Measurements from ENCODE around the gene OGFOD3.

The OGFOD3 gene

DNA sequence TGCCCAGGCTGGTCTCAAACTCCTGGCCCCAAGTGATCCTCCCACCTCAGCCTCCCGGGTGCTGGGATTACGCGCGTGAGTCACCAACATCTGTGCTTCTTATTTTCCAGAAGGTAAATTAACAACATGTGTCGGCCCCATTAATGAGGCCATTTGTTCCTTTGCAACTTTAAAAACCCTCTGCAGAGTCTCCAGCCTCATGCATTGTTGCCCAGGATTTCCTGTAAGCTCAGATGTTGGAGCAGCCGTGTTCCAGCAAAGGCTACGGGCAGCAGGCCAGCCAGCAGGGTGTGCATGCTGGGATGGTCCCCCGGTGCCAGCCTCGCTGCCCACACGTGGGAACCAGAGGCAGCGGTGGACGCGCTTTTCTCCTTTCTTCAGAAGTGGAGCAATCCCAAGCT is 19.3 kb downstream of the OGFOD3 start:
- Histone ChIP-seq H3K9me3 (replicated peaks; ENCODE audit: low read length) (no peaks in the 10 kb centered on the region), H3K36me3 (ENCODE audit: insufficient read depth, low read length) (no peaks in the 10 kb centered on the region), H3K4me3 (ENCODE audit: low read length) (no peak overlapping the region), H3K27me3 (ENCODE audit: control insufficient read depth, insufficient read depth, low read length) (no peaks in the 10 kb centered on the region), H3K4me2 (ENCODE audit: low read length) (peak overlapping the region; percentile 59), H3K4me1 (ENCODE audit: control insufficient read depth, insufficient read depth, low read length) (peaks cover 45% of the 10 kb centered on the region), H3K9ac (ENCODE audit: low read depth, low read length) (no peak overlapping the region)

DNA sequence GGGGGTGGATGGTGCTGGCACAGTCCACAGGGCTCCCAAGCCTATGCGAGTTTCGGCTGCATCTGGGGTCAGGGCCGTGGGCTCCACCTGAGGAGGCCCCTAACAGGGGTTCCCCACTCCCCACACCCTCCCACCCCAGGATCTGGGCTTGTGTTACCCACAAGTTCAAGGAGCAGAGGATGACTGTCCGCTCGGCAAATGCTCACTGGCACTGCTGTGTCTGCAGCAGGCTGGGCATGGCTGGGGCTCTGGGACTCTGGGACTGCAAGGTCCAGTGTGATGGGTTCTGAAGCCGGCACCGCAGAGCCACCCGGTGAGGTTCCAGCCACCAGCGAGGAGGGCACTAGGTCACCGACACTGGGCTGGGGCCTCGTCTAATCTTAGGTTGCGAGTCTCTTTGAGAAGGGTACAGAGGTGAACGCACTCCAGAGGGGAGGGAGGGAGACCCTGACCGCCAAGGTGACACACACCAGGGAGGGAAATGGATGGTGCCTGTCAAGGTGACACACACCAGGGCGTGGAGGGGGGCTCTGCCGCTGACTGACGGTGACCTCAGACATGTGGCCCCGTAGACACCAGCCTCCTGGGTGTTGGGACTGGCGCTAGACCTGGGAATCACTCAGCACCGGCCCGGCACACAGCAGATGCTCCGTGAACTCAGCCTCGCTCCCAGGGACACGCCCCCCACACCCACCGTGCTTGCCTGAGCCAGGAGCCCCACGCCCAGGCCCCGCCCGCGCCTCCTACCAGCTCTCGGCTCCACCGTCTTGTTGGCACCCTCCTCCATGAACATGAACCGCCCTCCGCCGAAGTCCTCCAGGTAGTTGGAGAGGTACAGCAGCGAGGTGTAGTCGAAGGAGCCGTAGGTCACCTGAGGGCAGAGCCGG is 20.7 kb downstream of the OGFOD3 start:
- Histone ChIP-seq H3K27me3 (ENCODE audit: control insufficient read depth, insufficient read depth, low read length) (no peaks in the 10 kb centered on the region), H3K9ac (ENCODE audit: low read depth, low read length) (no peak overlapping the region), H3K9me3 (replicated peaks; ENCODE audit: low read length) (no peaks in the 10 kb centered on the region), H3K36me3 (ENCODE audit: insufficient read depth, low read length) (peaks cover 6% of the 10 kb centered on the region), H3K4me2 (ENCODE audit: low read length) (peak overlapping the region; percentile 6), H3K4me1 (ENCODE audit: control insufficient read depth, insufficient read depth, low read length) (peaks cover 45% of the 10 kb centered on the region), H3K4me3 (ENCODE audit: low read length) (no peak overlapping the region)

DNA sequence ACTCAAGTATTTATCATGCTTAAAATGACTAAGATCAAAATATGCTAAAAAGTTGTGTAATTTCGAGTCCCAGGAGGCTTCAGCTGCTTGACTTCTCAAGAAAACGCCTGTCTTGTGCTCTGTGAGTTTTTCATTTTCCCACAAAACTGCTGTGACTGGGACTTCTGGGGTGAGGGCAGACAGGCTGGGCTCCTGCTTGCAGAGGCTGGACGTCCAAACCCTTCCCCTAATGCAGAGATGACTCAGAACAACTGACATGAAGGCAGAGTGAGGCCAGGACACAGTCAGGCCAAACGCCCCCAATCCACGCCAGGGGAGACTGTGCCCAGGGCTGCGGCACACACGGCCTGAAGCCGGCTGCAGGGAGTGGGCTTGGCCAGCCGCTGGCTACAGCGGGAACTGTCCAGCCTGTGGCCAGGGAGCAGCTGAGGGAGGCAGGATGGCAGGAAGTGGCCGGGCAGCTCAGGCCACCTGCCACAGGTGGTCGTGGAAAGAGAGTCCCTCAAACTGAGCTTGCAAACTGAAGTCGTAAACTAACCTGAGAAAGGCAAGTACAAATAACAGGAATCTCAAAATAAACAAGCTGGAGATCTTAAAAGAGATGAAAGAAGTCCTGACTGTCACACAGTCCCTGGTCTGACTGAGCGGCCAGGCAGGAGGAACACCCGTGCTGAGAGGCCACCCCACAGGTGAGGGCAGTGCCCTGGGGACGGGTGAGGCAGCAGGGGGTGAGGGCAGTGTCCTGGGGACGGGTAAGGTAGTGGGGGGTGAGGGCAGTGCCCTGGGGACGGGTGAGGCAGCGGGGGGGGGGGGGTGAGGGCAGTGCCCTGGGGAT is 21.6 kb downstream of the OGFOD3 start:
- Histone ChIP-seq H3K27me3 (ENCODE audit: control insufficient read depth, insufficient read depth, low read length) (no peaks in the 10 kb centered on the region), H3K4me3 (ENCODE audit: low read length) (peak overlapping the region; percentile 5), H3K4me1 (ENCODE audit: control insufficient read depth, insufficient read depth, low read length) (peaks cover 45% of the 10 kb centered on the region), H3K36me3 (ENCODE audit: insufficient read depth, low read length) (peaks cover 6% of the 10 kb centered on the region), H3K4me2 (ENCODE audit: low read length) (peak overlapping the region; percentile 67), H3K9ac (ENCODE audit: low read depth, low read length) (peak overlapping the region; percentile 52), H3K9me3 (replicated peaks; ENCODE audit: low read length) (no peaks in the 10 kb centered on the region)

DNA sequence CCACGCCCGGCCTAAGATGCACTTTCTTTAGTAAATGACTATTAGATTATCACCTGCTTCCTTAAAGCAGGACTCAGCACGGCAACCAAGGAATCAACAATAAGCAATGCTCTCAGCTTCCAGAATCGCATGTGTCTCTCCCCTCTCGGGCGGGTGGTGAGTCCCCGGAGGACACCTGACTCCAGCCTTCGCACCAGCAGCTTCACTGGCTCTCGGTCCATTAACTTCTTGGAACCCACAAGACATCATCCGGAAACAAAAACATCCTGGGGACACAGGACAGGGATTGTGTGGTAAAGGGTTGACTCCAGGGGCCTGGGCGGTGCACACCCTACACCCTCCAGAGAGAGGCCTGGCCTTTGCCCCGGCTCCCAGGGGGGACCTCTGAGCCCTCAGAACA is 24.1 kb downstream of the OGFOD3 start:
- H3K9me3 ChIP-seq (replicated peaks; ENCODE audit: low read length) = no peaks in the 10 kb centered on the region
- H3K4me3 ChIP-seq (ENCODE audit: low read length) = no peak overlapping the region
- no peaks in the 10 kb centered on the region for H3K27me3 ChIP-seq (ENCODE audit: control insufficient read depth, insufficient read depth, low read length)
- no peak overlapping the region for H3K4me2 ChIP-seq (ENCODE audit: low read length)
- H3K36me3 ChIP-seq (ENCODE audit: insufficient read depth, low read length) = peaks cover 6% of the 10 kb centered on the region
- no peak overlapping the region for H3K9ac ChIP-seq (ENCODE audit: low read depth, low read length)
- H3K4me1 ChIP-seq (ENCODE audit: control insufficient read depth, insufficient read depth, low read length) = peaks cover 28% of the 10 kb centered on the region

DNA sequence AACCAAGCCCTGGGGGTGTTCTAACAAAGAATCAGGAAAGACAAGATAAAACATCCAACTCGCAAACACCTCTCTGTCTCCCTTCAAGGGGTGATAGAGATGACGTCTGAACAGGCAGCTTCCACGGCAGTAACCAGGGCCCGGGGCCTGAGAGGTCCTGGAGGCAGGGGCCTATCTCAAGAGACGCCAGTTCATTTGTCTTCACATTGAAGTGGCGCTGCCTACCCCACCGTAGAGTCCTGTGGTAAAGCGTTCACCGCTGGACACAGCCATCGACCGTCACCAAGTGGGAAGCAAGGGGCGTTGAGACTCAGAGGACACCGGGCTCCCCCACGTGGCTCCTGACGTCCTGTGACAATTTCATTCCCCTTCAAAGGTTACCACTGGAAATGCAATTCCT is 25.4 kb downstream of the OGFOD3 start:
- Histone ChIP-seq H3K4me1 (ENCODE audit: control insufficient read depth, insufficient read depth, low read length) (peaks cover 22% of the 10 kb centered on the region), H3K27me3 (ENCODE audit: control insufficient read depth, insufficient read depth, low read length) (peaks cover 4% of the 10 kb centered on the region), H3K36me3 (ENCODE audit: insufficient read depth, low read length) (peaks cover 6% of the 10 kb centered on the region), H3K4me3 (ENCODE audit: low read length) (no peak overlapping the region), H3K4me2 (ENCODE audit: low read length) (no peak overlapping the region), H3K9ac (ENCODE audit: low read depth, low read length) (no peak overlapping the region), H3K9me3 (replicated peaks; ENCODE audit: low read length) (no peaks in the 10 kb centered on the region)

DNA sequence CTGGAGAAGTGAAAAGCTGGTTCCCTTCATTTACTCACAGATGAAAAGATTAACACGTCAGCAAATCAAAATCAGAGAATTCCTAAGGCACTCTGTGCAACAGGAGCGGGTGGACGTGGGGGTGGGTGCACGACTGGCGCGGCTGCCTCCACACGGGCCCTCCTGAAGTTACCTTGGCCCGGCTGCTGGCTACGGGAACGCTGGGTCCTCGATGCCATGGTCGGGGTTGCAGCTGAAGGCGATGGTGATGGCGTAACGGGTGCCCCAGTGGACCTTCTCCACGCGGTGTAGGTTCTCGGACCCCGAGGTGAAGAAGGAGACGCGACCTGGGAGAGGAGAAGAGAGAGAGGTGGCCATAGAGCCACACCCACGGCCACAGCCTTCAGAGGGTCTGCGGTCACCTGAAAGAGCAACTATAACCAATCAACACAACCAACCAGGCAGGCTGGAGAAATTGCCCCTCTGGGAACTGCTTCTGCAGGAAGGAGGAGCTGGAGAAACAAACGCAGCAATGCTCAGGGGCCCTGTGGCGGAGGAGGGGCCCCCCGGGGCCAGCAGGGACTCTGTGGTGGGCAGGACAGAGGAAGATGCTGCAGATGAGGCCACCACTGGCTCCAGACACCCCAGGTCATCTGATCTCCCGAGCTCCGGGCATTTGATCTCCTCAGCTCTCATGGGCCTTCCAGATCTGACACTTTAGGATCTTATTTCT is 26.0 kb downstream of the OGFOD3 start:
- Histone ChIP-seq H3K4me1 (ENCODE audit: control insufficient read depth, insufficient read depth, low read length) (peaks cover 17% of the 10 kb centered on the region), H3K9me3 (replicated peaks; ENCODE audit: low read length) (no peaks in the 10 kb centered on the region), H3K9ac (ENCODE audit: low read depth, low read length) (no peak overlapping the region), H3K27me3 (ENCODE audit: control insufficient read depth, insufficient read depth, low read length) (peaks cover 10% of the 10 kb centered on the region), H3K4me2 (ENCODE audit: low read length) (no peak overlapping the region), H3K36me3 (ENCODE audit: insufficient read depth, low read length) (peaks cover 6% of the 10 kb centered on the region), H3K4me3 (ENCODE audit: low read length) (no peak overlapping the region)

DNA sequence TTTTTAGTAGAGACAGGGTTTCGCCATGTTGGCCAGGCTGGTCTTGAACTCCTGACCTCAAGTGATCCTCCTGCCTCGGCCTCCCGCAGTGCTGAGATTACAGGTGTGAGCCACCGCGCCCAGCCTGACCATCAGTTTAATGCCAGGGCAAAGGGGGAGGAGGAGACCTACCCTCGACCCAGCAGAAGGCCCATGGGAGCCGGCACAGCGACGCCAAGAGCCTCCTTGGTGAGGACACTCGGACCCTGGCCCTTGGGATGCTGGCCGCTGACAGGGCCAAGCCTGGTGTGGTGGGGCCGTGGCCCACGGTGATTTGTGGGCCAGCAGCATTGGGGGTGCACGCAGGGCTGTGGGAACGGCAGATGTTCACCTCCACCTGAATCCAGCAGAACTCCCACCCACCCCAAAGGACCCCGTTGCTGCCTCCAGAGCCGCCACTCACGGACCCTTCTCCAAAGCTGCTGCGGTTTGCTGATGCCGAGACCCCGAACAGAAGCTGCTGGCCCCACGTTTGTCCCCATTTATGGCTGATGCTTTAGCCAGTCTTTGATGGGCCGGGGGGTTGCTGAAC is 26.8 kb downstream of the OGFOD3 start:
- Histone ChIP-seq H3K9ac (ENCODE audit: low read depth, low read length) (no peak overlapping the region), H3K36me3 (ENCODE audit: insufficient read depth, low read length) (peaks cover 6% of the 10 kb centered on the region), H3K4me2 (ENCODE audit: low read length) (no peak overlapping the region), H3K27me3 (ENCODE audit: control insufficient read depth, insufficient read depth, low read length) (peaks cover 18% of the 10 kb centered on the region), H3K4me1 (ENCODE audit: control insufficient read depth, insufficient read depth, low read length) (peaks cover 9% of the 10 kb centered on the region), H3K9me3 (replicated peaks; ENCODE audit: low read length) (no peaks in the 10 kb centered on the region), H3K4me3 (ENCODE audit: low read length) (no peak overlapping the region)

DNA sequence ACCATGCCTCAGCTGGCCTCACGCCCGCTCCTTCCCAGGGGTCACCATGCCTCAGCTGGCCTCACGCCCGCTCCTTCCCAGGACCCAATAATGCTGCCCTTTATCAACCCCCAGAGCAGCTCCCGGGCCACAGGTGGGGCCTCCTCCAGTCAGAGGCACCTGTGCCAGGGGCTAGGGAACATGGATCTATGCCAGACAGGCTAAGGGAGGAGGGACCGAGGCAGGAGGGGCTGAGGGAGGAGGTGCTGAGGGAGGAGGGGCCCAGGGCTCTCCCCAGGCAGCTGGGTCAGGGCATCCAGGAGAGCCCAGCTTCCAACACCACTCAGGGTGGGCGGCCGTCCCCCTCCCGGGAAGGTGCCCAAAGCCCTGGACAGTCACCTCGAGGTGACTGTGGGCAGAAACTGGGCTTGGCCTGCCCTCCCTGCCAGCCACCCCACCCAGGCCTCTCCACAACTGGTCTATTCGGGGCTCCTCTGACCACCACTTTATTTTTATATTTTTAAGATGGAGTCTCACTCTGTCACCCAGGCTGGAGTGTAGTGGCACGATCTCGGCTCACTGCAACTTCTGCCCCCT is 27.4 kb downstream of the OGFOD3 start:
- Histone ChIP-seq H3K36me3 (ENCODE audit: insufficient read depth, low read length) (peaks cover 6% of the 10 kb centered on the region), H3K4me2 (ENCODE audit: low read length) (no peak overlapping the region), H3K9me3 (replicated peaks; ENCODE audit: low read length) (no peaks in the 10 kb centered on the region), H3K4me3 (ENCODE audit: low read length) (no peak overlapping the region), H3K9ac (ENCODE audit: low read depth, low read length) (no peak overlapping the region), H3K27me3 (ENCODE audit: control insufficient read depth, insufficient read depth, low read length) (peaks cover 24% of the 10 kb centered on the region), H3K4me1 (ENCODE audit: control insufficient read depth, insufficient read depth, low read length) (peaks cover 5% of the 10 kb centered on the region)

DNA sequence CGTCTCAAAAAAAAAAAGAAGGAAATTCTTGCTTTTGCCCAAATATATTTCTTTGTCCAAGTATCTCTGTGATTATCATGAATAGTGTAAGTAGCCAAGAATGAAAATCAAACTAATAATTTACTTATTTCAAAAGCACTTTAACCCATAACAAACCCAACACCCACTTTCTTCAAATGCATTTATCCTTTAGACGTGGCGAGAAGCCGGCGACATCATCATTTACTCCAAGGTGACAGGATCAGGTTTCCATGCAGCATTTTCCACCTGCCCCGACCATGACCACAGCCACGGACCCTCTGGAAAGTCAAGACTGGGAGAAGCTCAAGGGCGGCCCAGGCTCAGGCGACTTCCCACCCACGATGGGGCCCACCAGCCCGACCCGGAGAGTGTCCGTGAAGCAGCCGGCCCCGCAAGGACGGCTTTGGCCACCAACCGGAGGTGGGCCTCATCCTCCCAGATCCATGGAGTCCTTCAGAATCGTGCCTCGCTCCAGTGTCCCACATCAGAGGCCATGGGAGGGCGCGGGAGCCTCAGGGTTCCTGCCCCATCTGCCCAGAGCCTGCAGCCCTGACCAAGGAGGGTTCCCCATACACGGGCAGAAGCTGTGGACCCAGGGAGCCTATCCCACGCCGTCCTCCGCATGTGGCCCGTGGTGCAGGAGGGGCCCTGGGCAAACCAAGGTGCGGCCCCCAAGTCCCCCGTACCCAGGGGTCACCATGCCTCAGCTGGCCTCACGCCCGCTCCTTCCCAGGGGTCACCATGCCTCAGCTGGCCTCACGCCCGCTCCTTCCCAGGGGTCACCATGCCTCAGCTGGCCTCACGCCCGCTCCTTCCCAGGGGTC is 28.1 kb downstream of the OGFOD3 start:
- Histone ChIP-seq H3K9me3 (replicated peaks; ENCODE audit: low read length) (no peaks in the 10 kb centered on the region), H3K27me3 (ENCODE audit: control insufficient read depth, insufficient read depth, low read length) (peaks cover 30% of the 10 kb centered on the region), H3K4me1 (ENCODE audit: control insufficient read depth, insufficient read depth, low read length) (peaks cover 5% of the 10 kb centered on the region), H3K36me3 (ENCODE audit: insufficient read depth, low read length) (peaks cover 6% of the 10 kb centered on the region), H3K9ac (ENCODE audit: low read depth, low read length) (no peak overlapping the region), H3K4me2 (ENCODE audit: low read length) (no peak overlapping the region), H3K4me3 (ENCODE audit: low read length) (no peak overlapping the region)

DNA sequence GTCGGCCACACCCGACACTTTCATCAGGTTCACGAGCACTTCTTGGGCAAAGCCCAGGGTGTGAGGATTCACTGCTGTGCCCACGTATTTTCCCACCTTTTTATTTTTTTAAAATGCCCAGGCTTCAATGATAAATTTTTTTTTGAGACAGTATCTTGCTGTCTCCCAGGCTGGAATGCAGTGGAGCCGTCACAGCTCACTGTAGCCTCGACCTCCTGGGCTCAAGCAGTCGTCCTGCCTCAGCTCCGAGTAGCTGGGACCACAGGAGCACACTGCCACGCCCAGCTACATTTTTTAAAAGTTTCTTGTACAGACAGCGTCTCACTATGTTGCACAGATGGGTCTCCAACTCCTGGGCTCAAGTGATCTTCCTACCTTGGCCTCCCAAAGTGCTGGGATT is 29.0 kb downstream of the OGFOD3 start:
- Histone ChIP-seq H3K27me3 (ENCODE audit: control insufficient read depth, insufficient read depth, low read length) (peaks cover 39% of the 10 kb centered on the region), H3K36me3 (ENCODE audit: insufficient read depth, low read length) (peaks cover 6% of the 10 kb centered on the region), H3K9ac (ENCODE audit: low read depth, low read length) (no peak overlapping the region), H3K4me3 (ENCODE audit: low read length) (no peak overlapping the region), H3K4me1 (ENCODE audit: control insufficient read depth, insufficient read depth, low read length) (peaks cover 13% of the 10 kb centered on the region), H3K9me3 (replicated peaks; ENCODE audit: low read length) (no peaks in the 10 kb centered on the region), H3K4me2 (ENCODE audit: low read length) (no peak overlapping the region)

All from skeletal muscle satellite cell (primary cell).